GM19099 (cell line): Measurements from ENCODE around the gene ZFAND2B.

Experiments used
- POLR2A ChIP-seq: IDR thresholded peaks from 3 replicates; pipeline ENCODE4 v1.6.1; 2011; ENCODE audit warnings: low read depth; ENCODE audit not compliant: insufficient read length; ENCODE audit errors: extremely low read depth

ZFAND2B gene

GRCh38 chr2:219210196-219210885 is 3.8 kb downstream of the ZFAND2B start:
- TF ChIP-seq POLR2A: no peak

- no peak for TF ChIP-seq POLR2A
These were observed 4.3 kb downstream of the ZFAND2B start for GRCh38 chr2:219210886-219211362.

GRCh38 chr2:219213026-219213415 is 6.4 kb downstream of the ZFAND2B start:
- TF ChIP-seq POLR2A: no peak

GRCh38 chr2:219213486-219214071 is 7.0 kb downstream of the ZFAND2B start:
- no peak for TF ChIP-seq POLR2A

- TF ChIP-seq POLR2A: no peak
These were observed 7.6 kb downstream of the ZFAND2B start for GRCh38 chr2:219214141-219214540.

GRCh38 chr2:219214786-219215185 is 8.2 kb downstream of the ZFAND2B start:
- no peak for TF ChIP-seq POLR2A

- no peak for TF ChIP-seq POLR2A
These were observed 9.4 kb downstream of the ZFAND2B start for GRCh38 chr2:219215871-219216534.

- no peak for TF ChIP-seq POLR2A
These were observed 9.9 kb downstream of the ZFAND2B start for GRCh38 chr2:219216535-219216915.

GRCh38 chr2:219218217-219218731 is 11.7 kb downstream of the ZFAND2B start:
- no peak for TF ChIP-seq POLR2A

- peak; percentile 79 for TF ChIP-seq POLR2A
These were observed 12.4 kb downstream of the ZFAND2B start, which contains the start of gene ABCB6 for GRCh38 chr2:219218732-219219701. ABCB6 (minus strand) TSS chr2:219218958; CDS start chr2:219218673, 285 bp downstream.

- TF ChIP-seq POLR2A: no peak
These were observed 13.4 kb downstream of the ZFAND2B start for GRCh38 chr2:219219784-219220532.

- no peak for TF ChIP-seq POLR2A
These were observed 14.2 kb downstream of the ZFAND2B start for GRCh38 chr2:219220652-219221402.

- no peak for TF ChIP-seq POLR2A
These were observed 15.5 kb downstream of the ZFAND2B start for GRCh38 chr2:219221957-219222518.
